Panc1 (cell line): ENCODE results near the gene IGF2R. TPM values are rescaled to one million over a fixed set of nuclear protein-coding genes. Genes with fewer than 3 reads are reported as not detected.

Source experiments
- ATAC-seq: fragments of 200-7000 bp; cut with Tn5 transposase; 2 replicates; pipeline ENCODE4 v1.9.1; 2020; ENCODE audit warnings: mild to moderate bottlenecking, moderate library complexity
- BruUV-seq: library from RNA; stranded (reverse); fragments of 400-500 nt; replicated peaks from 2 replicates; lab custom pipeline; 2021; lab: Mats Ljungman, UMichigan
- CTCF ChIA-PET: fragments of 300-600 bp; sonication (Branson Sonifier 250); formaldehyde crosslinking; loops from one replicate; lab custom pipeline; 2022; ENCODE audit warnings: antibody characterized with exemption; lab: Charles Lee
- POLR2A ChIA-PET: fragments of 300-600 bp; sonication (Branson Sonifier 250); formaldehyde crosslinking; loops from one replicate; lab custom pipeline; 2022; ENCODE audit warnings: antibody characterized with exemption; lab: Charles Lee
- DNase-seq: peaks from one replicate; pipeline ENCODE4 v3.0.0-alpha.2; 2010; ENCODE audit warnings: low read depth, low spot score
- H3K27ac ChIP-seq: 2 replicates; pipeline ENCODE4 v1.5.1; 2011; ENCODE audit warnings: mild to moderate bottlenecking, low read length, inconsistent platforms
- H3K27me3 ChIP-seq: fragments of 200-500 bp; sonication (Bioruptor generic); 2 replicates; pipeline ENCODE4 v1.6.0; 2014; ENCODE audit warnings: low read length, inconsistent platforms; ENCODE audit not compliant: control insufficient read depth, insufficient read depth
- H3K36me3 ChIP-seq: fragments of 200-500 bp; sonication (Bioruptor generic); 2 replicates; pipeline ENCODE4 v1.5.1; 2014; ENCODE audit warnings: inconsistent platforms, mild to moderate bottlenecking, low read length, moderate library complexity; ENCODE audit not compliant: control insufficient read depth, insufficient read depth
- H3K4me1 ChIP-seq: 2 replicates; pipeline ENCODE4 v1.5.1; 2011; ENCODE audit warnings: inconsistent platforms, mild to moderate bottlenecking, low read length, moderate library complexity; ENCODE audit not compliant: control insufficient read depth, insufficient read depth
- H3K4me3 ChIP-seq, 2 experiments: 2 replicates each; pipeline ENCODE4 v1.5.1; 2011 to 2012; ENCODE audit warnings: low read depth in 2 of 2, low read length in 2 of 2, mild to moderate bottlenecking in 2 of 2, inconsistent platforms in 1 of 2, moderate library complexity in 1 of 2
- H3K9me3 ChIP-seq: fragments of 200-500 bp; sonication (Bioruptor generic); 2 replicates; pipeline ENCODE4 v1.5.1; 2014; ENCODE audit warnings: low read depth, mild to moderate bottlenecking, inconsistent platforms, low read length, moderate library complexity; ENCODE audit not compliant: control insufficient read depth, insufficient read depth
- CTCF ChIP-seq: fragments of 450-650 bp; IDR thresholded peaks from 2 replicates; pipeline ENCODE4 v1.5.1; 2017; ENCODE audit warnings: mild to moderate bottlenecking
- POLR2AphosphoS5 ChIP-seq: IDR thresholded peaks from 2 replicates; pipeline ENCODE4 v1.6.1; 2012; ENCODE audit warnings: mild to moderate bottlenecking, low read depth, low read length, moderate library complexity
- REST ChIP-seq, 2 experiments: IDR thresholded peaks; 2 replicates each; pipeline ENCODE4 v1.6.1; 2011 to 2012; ENCODE audit warnings: low read depth in 2 of 2, control low read depth in 1 of 2, low read length in 1 of 2, mild to moderate bottlenecking in 1 of 2, moderate library complexity in 1 of 2; ENCODE audit not compliant: insufficient read depth in 1 of 2
- SIN3A ChIP-seq: IDR thresholded peaks from 2 replicates; pipeline ENCODE4 v1.6.1; 2012; ENCODE audit warnings: low read depth, mild to moderate bottlenecking, low read length, moderate library complexity, borderline replicate concordance; ENCODE audit not compliant: insufficient read depth
- TCF7L2 ChIP-seq: IDR thresholded peaks from 2 replicates; pipeline ENCODE4 v1.6.1; 2011; ENCODE audit warnings: mild to moderate bottlenecking, low read depth, low read length, inconsistent platforms
- in situ Hi-C: cut with HindIII; loops from 2 replicates; pipeline ENCODE4 v1.10.0; 2016; ENCODE audit warnings: low sequenced_read_pairs, low pct_unique_long_range_greater_than_20kb
- intact Hi-C: fragments of 100-400 bp; cut with micrococcal nuclease; formaldehyde crosslinking; loops from one replicate; pipeline ENCODE4 v1.10.0; 2022; ENCODE audit not compliant: unreplicated experiment
- total RNA-seq: library from RNA; stranded (reverse); gene quantifications from one replicate; pipeline ENCODE4 v1.2.1, GENCODE V29; 2021; ENCODE audit not compliant: unreplicated experiment

The IGF2R gene
- total RNA-seq, 1 experiment from 2014 or later = 163 TPM

- Histone ChIP-seq H3K36me3 (no peaks in the 10 kb centered on the region), H3K9me3 (no peaks in the 10 kb centered on the region), H3K4me3 (no peak overlapping the region), H3K27me3 (no peaks in the 10 kb centered on the region), H3K27ac (no peak overlapping the region), H3K4me1 (no peaks in the 10 kb centered on the region)
- ChIA-PET POLR2A (no interaction called here), CTCF (no interaction called here)
- TF ChIP-seq POLR2AphosphoS5 = no peak
- no peak for TF ChIP-seq TCF7L2
- no TSS peak for BruUV-seq
- ATAC-seq = no peak
- intact Hi-C loops = no loop called here
- in situ Hi-C loops = no loop called here
- no peak for DNase-seq
Observed at GRCh38 chr6:160134779-160135547, 166.1 kb downstream of the IGF2R start.

GRCh38 chr6:160135907-160136655 lies 167.2 kb downstream of the IGF2R start:
- Histone ChIP-seq H3K9me3 (no peaks in the 10 kb centered on the region), H3K36me3 (no peaks in the 10 kb centered on the region), H3K27ac (no peak overlapping the region), H3K4me1 (no peaks in the 10 kb centered on the region), H3K4me3 (no peak overlapping the region), H3K27me3 (no peaks in the 10 kb centered on the region)
- ChIA-PET POLR2A (no interaction called here), CTCF (no interaction called here)
- no TSS peak for BruUV-seq
- ATAC-seq (no peak), DNase-seq (no peak)
- TF ChIP-seq TCF7L2 (no peak), POLR2AphosphoS5 (no peak), SIN3A (no peak), CTCF (no peak), REST (IDR thresholded peaks at IDR 0.05; ENCODE audit: insufficient read depth in 1 of 2, low read depth in 2 of 2, low read length in 1 of 2) (no peak)
- intact Hi-C loops = no loop called here
- in situ Hi-C loops = no loop called here
